ENCODE data around the gene PSD2. TPM values are rescaled to one million over a fixed set of nuclear protein-coding genes. Genes with fewer than 3 reads are reported as not detected.

Gene PSD2
- total and polyA plus RNA-seq, 2 of the 13 experiments (the other 11 are each of a cell fraction or from before 2014, with no cell fraction given) = 0.07 TPM; not detected in 1

GRCh38 chr5:139797856-139798510 lies 2.4 kb downstream of the PSD2 start (continued):
- no peak for TF ChIP-seq PRDM15 (CRISPR knock-in tag; IDR thresholded peaks at IDR 0.05)
- TF ChIP-seq ZKSCAN8 (CRISPR knock-in tag; IDR thresholded peaks at IDR 0.05; ENCODE audit: borderline replicate concordance) = no peak
- no peak for TF ChIP-seq HINFP (CRISPR knock-in tag; IDR thresholded peaks at IDR 0.05; ENCODE audit: low read depth)

- POLR2A ChIA-PET = no interaction called here
- CTCF ChIA-PET (ENCODE audit: low intra/inter-chr PET ratio, low total read pairs) = no interaction called here
- in situ Hi-C loops (cut with HindIII; ENCODE audit: extremely low pct_ligation_motif_present, low pct_unique_long_range_greater_than_20kb) = no loop called here
Observed at GRCh38 chr5:139798883-139799282, 3.3 kb downstream of the PSD2 start.

More at GRCh38 chr5:139798883-139799282, 3.3 kb downstream of the PSD2 start:
- Histone ChIP-seq H3K27ac (ENCODE audit: extremely low read length, insufficient read depth, low read length) (no peak overlapping the region), H3K4me2 (ENCODE audit: low read depth, low read length) (no peak overlapping the region), H3K4me1 (ENCODE audit: insufficient read depth, low read length) (no peaks in the 10 kb centered on the region), H3K9me3 (ENCODE audit: low read length) (no peaks in the 10 kb centered on the region), H2AFZ (ENCODE audit: low read length) (no peak overlapping the region), H3K27me3 (ENCODE audit: control insufficient read depth in 1 of 2, insufficient read depth in 2 of 2, low read length in 2 of 2) (peaks cover 12 to 69% of the 10 kb centered on the region in 2 experiments), H4K20me1 (ENCODE audit: insufficient read depth, low read length) (no peaks in the 10 kb centered on the region), H3K9ac (ENCODE audit: insufficient read depth, low read depth, low read length) (no peak overlapping the region), H3K4me3 (replicated peaks in 1 of 3; ENCODE audit: insufficient read depth in 1 of 3, low read depth in 2 of 3, low read length in 3 of 3) (no peak overlapping the region), H3K36me3 (replicated peaks in 1 of 2; ENCODE audit: control insufficient read depth in 1 of 2, insufficient read depth in 2 of 2, low read length in 2 of 2) (no peaks in the 10 kb centered on the region), H3K79me2 (ENCODE audit: insufficient read depth, low read length) (no peaks in the 10 kb centered on the region)
- TF ChIP-seq ZSCAN29 (CRISPR knock-in tag; conservative IDR thresholded peaks at IDR 0.05) = no peak
- peak; percentile 59 for TF ChIP-seq ATF7 (IDR thresholded peaks at IDR 0.05)
- TF ChIP-seq ATF7 (CRISPR knock-in tag; IDR thresholded peaks at IDR 0.05) = no peak
- no TSS peak for BruUV-seq (replicated peaks)
- ATAC-seq (no peak), DNase-seq (ENCODE audit: low spot score) (no peak), FAIRE-seq (no peak)
- intact Hi-C loops (cut with micrococcal nuclease; ENCODE audit: unreplicated experiment) = no loop called here
- 26% methylated on average over 2 of the region's 2 CpGs for WGBS (ENCODE audit: low lambda C conversion rate)

All from HepG2 (cell line).